Measurements from ENCODE around the gene RFTN1.

RFTN1 gene

GRCh38 chr3:16510620-16511319, 2.7 kb downstream of the RFTN1 start:
- no peak for TF ChIP-seq CTCF (conservative IDR thresholded peaks at IDR 0.05; ENCODE audit: low read length)
- DNase-seq (ENCODE audit: low read depth) = no peak
- H3K4me3 ChIP-seq (ENCODE audit: low read length) = no peak overlapping the region; the same call in 1 of the 2 replicates

GRCh38 chr3:16509721-16510619, 3.5 kb downstream of the RFTN1 start:
- no peak for TF ChIP-seq CTCF (conservative IDR thresholded peaks at IDR 0.05; ENCODE audit: low read length)
- no peak overlapping the region for H3K4me3 ChIP-seq (ENCODE audit: low read length)
- no peak for DNase-seq (ENCODE audit: low read depth)

- peak; percentile 71 for DNase-seq (ENCODE audit: low read depth)
- H3K4me3 ChIP-seq (ENCODE audit: low read length) = no peak overlapping the region
- no peak for TF ChIP-seq CTCF (conservative IDR thresholded peaks at IDR 0.05; ENCODE audit: low read length)
Observed at GRCh38 chr3:16508591-16508995, 4.9 kb downstream of the RFTN1 start.

GRCh38 chr3:16508243-16508578, 5.3 kb downstream of the RFTN1 start:
- no peak for DNase-seq (ENCODE audit: low read depth)
- no peak for TF ChIP-seq CTCF (conservative IDR thresholded peaks at IDR 0.05; ENCODE audit: low read length)
- H3K4me3 ChIP-seq (ENCODE audit: low read length) = no peak overlapping the region

- no peak overlapping the region for H3K4me3 ChIP-seq (ENCODE audit: low read length)
- DNase-seq (ENCODE audit: low read depth) = no peak
- TF ChIP-seq CTCF (conservative IDR thresholded peaks at IDR 0.05; ENCODE audit: low read length) = no peak
Observed at GRCh38 chr3:16507578-16508242, 5.8 kb downstream of the RFTN1 start.

GRCh38 chr3:16506884-16507577, 6.5 kb downstream of the RFTN1 start:
- DNase-seq (ENCODE audit: low read depth) = no peak
- no peak for TF ChIP-seq CTCF (conservative IDR thresholded peaks at IDR 0.05; ENCODE audit: low read length)
- H3K4me3 ChIP-seq (ENCODE audit: low read length) = no peak overlapping the region

All from AG10803 (cell line).